Astrocyte of the spinal cord (primary cell): Measurements from ENCODE around the gene GPRC5C.

ENCODE experiments used
- DNase-seq: peaks from one replicate; pipeline ENCODE4 v3.0.0; 2011; ENCODE audit warnings: low read depth, low spot score
- H3K4me3 ChIP-seq: 2 replicates; pipeline ENCODE4 v1.5.1; 2011; ENCODE audit warnings: low read depth, mild to moderate bottlenecking, low read length, moderate library complexity
- in situ Hi-C: cut with HindIII; loops from 2 replicates; pipeline ENCODE4 v1.10.0; 2017; ENCODE audit warnings: low sequenced_read_pairs
- TF ChIP-seq, protein P1 (sequence below): IDR thresholded peaks from 2 replicates; pipeline ENCODE4 v1.5.1; 2012; ENCODE audit warnings: low read depth, mild to moderate bottlenecking, low read length, inconsistent platforms

Gene GPRC5C

DNA sequence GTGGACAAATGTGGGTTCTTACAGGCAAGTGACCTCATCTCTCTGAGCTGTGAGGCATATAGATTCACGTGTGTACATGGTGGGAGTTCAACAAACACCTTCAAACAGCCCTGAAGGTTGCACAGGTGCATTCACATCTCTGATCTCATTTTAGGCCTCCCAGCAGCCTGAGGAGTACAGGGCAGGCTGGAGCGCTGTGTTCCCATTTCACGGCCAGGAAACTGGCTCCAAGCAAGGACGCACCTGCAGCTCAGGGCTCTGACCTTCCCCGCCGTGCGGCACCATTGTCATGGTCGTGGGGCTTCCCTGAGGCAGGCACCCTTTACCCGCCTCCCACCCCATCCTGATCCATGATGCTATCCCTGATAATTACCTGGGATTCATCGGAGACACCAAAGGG lies 29.7 kb downstream of the GPRC5C start:
- in situ Hi-C loops, result no loop called here
- DNase-seq, result no peak
- H3K4me3 ChIP-seq, result no peak overlapping the region
- TF ChIP-seq, protein P1, sequence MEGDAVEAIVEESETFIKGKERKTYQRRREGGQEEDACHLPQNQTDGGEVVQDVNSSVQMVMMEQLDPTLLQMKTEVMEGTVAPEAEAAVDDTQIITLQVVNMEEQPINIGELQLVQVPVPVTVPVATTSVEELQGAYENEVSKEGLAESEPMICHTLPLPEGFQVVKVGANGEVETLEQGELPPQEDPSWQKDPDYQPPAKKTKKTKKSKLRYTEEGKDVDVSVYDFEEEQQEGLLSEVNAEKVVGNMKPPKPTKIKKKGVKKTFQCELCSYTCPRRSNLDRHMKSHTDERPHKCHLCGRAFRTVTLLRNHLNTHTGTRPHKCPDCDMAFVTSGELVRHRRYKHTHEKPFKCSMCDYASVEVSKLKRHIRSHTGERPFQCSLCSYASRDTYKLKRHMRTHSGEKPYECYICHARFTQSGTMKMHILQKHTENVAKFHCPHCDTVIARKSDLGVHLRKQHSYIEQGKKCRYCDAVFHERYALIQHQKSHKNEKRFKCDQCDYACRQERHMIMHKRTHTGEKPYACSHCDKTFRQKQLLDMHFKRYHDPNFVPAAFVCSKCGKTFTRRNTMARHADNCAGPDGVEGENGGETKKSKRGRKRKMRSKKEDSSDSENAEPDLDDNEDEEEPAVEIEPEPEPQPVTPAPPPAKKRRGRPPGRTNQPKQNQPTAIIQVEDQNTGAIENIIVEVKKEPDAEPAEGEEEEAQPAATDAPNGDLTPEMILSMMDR, result no peak

DNA sequence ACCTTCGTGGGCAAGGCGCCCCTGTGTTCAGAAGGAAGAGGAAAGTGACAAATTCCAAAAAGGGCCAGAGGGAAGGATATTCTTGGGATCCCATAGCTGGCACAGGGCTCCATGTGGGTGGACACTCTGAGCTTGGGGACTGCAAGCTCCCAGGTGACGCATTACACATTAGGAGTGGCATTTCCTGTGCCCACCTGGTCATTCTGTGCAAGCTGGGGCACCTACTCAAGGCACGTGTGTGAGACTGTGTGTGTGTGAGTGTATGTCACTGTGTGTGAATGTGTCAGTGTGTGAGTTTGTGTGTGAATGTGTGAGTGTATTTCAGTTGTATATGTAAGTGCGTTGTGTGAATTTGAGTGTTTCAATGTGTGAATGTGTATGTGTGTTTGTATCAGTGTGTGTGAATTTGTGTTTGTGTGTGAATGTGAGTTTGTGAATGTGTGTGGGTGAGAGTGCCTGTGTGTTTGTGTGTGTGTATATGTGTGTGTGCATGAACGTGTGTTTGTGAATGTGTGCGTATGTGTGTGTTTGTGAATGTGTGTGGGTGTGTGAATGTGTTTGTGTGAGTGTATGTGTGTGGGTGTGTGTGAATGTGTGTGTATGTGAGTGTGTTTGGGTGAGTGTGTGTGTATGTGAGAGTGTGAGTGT lies 33.0 kb downstream of the GPRC5C start:
- H3K4me3 ChIP-seq, result no peak overlapping the region
- TF ChIP-seq, protein P1, result no peak
- in situ Hi-C loops, result no loop called here
- no peak for DNase-seq

DNA sequence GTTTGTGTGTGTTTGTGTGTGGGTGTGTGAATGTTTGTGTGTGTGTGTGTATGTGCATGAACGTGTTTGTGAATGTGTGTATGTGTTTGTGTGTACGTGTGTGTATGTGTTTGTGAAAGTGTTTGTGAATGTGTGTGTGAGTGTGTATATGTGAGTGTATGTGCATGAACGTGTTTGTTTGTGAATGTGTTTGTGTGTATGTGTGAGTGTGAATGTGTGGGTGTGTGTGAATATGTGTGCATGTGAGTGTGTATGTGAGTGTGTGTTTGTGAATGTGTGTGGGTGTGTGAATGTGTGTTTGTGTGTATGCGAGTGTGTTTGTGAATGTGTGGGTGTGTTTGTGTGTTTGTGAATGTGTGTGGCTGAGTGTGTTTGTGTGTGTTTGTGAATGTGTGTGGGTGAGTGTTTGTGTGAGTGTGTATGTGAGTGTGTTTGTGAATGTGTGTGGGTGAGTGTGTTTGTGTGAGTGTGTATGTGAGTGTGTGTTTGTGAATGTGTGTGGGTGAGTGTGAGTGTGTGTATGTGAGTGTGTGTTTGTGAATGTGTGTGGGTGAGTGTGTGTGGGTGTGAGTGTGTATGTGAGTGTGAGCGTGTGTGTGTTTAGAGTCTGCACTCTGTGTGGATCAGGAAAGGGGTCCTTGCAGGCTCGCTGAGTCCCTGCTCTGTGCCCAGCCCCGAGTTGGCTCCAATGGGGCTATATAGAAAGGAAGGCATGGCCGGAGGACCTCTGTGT lies 33.7 kb downstream of the GPRC5C start:
- no peak overlapping the region for H3K4me3 ChIP-seq
- in situ Hi-C loops, result no loop called here
- no peak for DNase-seq
- TF ChIP-seq, protein P1, result no peak

DNA sequence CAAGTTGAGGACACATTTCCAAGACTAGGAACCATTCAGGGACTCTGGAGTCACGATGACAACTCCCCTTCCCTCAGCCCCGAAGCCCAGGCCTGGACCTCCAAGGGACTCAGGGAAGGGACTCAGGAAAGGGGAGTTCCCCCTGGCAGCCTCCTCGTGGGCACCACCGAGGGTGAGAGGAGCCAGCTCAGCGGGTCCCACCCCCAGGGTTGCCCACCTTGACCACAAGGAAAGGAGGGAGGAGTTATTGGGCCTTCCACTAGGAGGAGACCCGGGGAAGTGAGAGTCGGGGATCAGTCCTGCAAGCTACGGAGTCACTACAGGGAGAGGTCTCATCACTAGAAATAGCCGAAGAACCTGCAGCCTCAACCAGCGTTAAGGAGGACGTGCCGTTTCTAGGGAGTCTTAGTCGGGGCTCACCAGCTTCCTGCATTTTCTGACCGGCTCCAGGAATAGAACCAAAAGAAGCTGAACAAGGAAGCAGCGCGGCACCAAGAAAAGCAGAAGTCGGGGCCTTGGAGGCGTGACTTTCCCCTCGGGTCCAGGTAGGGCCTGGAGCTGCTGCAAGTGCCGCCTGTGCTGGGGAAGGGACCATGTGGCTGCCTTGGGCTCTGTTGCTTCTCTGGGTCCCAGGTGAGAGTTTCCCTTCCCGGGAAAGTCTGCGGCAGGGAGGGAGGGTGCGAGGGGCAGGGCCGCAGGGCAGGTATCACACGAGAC lies 34.4 kb downstream of the GPRC5C start, which contains the start of gene CD300A:
Gene CD300A, plus strand, starts transcription at position 524 of the 717 bp plus-strand sequence. Its CDS starts 70 bp downstream, at position 594.
- DNase-seq, result no peak

DNA sequence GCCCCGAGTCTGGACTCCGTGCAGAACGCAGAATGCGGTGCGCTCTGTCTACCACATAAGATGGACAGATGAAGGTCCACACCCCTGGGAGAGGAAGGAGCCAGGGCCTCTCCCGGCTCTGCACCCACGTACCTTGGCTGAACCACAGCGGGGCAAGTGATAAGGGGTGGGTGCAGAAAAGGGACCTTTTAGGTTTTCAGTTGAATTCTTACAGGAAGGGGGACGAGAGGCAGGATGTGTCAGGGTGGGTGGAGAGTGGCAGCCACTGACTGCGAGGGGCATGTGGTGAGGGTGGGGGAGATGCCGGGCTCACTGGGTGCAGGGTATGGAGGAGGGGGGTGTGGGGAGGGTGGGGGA lies 34.9 kb downstream of the GPRC5C start:
- no peak overlapping the region for H3K4me3 ChIP-seq
- TF ChIP-seq, protein P1, result no peak
- DNase-seq, result no peak
- in situ Hi-C loops, result no loop called here

More for the DNA sequence above, 34.4 kb downstream of the GPRC5C start, which contains the start of gene CD300A:
- in situ Hi-C loops, result no loop called here
- TF ChIP-seq, protein P1, result no peak
- H3K4me3 ChIP-seq, result no peak within 1 kb of the TSS

DNA sequence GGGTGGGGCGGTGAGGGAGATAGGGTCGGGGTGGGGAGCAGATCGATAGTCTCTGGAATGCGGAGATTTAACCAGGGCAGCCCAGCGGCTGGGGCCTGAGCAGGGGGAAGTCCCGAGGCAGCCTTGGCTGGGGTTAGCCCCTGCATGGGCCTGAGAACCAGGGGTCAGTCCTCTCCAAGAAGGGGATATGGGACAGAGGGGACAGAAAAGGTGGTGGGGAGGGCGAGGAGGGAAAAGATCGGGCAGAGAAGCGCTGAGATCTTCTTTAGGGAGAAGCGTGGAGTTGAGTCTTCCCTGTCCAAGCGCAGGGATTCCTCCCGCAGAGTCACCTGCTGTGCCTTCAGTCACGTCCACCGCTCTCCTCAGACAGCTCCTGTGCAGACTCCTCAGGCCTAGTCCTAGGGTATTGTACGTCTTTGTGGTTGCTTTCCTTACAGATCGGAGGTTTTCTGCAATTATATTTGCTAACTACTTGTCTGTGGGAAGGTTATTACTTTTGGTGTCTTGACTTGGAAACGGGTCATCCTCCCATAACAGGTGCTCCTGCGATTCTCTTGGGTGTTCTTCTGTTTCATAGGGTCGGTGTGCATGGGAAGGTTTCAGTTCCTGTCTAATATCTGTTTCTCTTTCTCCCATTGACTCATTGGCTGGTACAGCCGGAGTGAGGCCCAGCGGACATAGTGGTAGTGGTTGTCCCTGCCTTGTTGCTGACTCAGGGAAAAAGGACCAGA lies 35.5 kb downstream of the GPRC5C start:
- in situ Hi-C loops, result no loop called here
- H3K4me3 ChIP-seq, result no peak overlapping the region
- DNase-seq, result no peak
- TF ChIP-seq, protein P1, result no peak
